HepG2 (cell line): ENCODE results near the gene ALG14. TPM values are rescaled to one million over a fixed set of nuclear protein-coding genes. Genes with fewer than 3 reads are reported as not detected.
A peak's percentile ranks its signal among the peaks of the same experiment; 100 is the strongest.

Experiments
- ATAC-seq: fragments of 200-7000 bp; cut with Tn5 transposase; 3 replicates; pipeline ENCODE4 v1.9.1; 2020; ENCODE audit warnings: mild to moderate bottlenecking, moderate library complexity
- BruUV-seq: library from RNA; stranded (reverse); fragments of 400-500 nt; replicated peaks from 2 replicates; lab custom pipeline; 2021; lab: Mats Ljungman, UMichigan
- CTCF ChIA-PET: fragments of 300-600 bp; formaldehyde crosslinking; extraction: SDS; loops from one replicate; lab custom pipeline; 2021; ENCODE audit warnings: low total read pairs, inconsistent platforms, low intra/inter-chr PET ratio; lab: Yijun Ruan, JAX
- POLR2A ChIA-PET: fragments of 350-600 bp; sonication (Branson Sonifier 250); formaldehyde crosslinking; loops from one replicate; lab custom pipeline; 2020; ENCODE audit warnings: antibody characterized with exemption, inconsistent platforms; lab: Yijun Ruan, JAX
- DNase-seq: peaks from one replicate; pipeline ENCODE4 v3.0.0-alpha.2; 2015; ENCODE audit warnings: low spot score
- FAIRE-seq: peaks from 3 replicates; lab custom pipeline; 2011; peaks lifted over from hg19 to GRCh38; lab: Jason Lieb, UNC
- H2AFZ ChIP-seq: one replicate; pipeline ENCODE4 v1.6.1; 2011; ENCODE audit warnings: low read length, inconsistent platforms
- H3K27ac ChIP-seq: fragments of 300-600 bp; 3 replicates; pipeline ENCODE4 v1.8.0; 2011; ENCODE audit warnings: mixed run types, mild to moderate bottlenecking, mixed read lengths, low read length, inconsistent platforms; ENCODE audit not compliant: insufficient read depth; ENCODE audit errors: extremely low read length
- H3K27me3 ChIP-seq, 2 experiments: fragments of 200-600 bp in 1 of 2; 2 replicates in 1 of 2; 3 replicates in 1 of 2; pipeline versions ENCODE4 v1.6.0 to v1.8.0; 2011; ENCODE audit warnings: low read length in 2 of 2, mild to moderate bottlenecking in 2 of 2, moderate library complexity in 2 of 2, inconsistent platforms in 1 of 2; ENCODE audit not compliant: insufficient read depth in 2 of 2, control insufficient read depth in 1 of 2
- H3K36me3 ChIP-seq, 2 experiments: fragments of 200-600 bp in 1 of 2; replicated peaks in 1 of 2; 2 replicates in 1 of 2; 3 replicates in 1 of 2; pipeline versions ENCODE4 v1.5.1 to v1.8.0; 2011; ENCODE audit warnings: low read length in 2 of 2, inconsistent platforms in 1 of 2; ENCODE audit not compliant: insufficient read depth in 2 of 2, control insufficient read depth in 1 of 2
- H3K4me1 ChIP-seq: 2 replicates; pipeline ENCODE4 v1.5.1; 2012; ENCODE audit warnings: low read length, inconsistent platforms; ENCODE audit not compliant: insufficient read depth
- H3K4me2 ChIP-seq: 2 replicates; pipeline ENCODE4 v1.6.0; 2011; ENCODE audit warnings: low read depth, low read length, inconsistent platforms
- H3K4me3 ChIP-seq, 3 experiments: fragments of 200-600 bp in 1 of 3; sonication (generic), shearing (Covaris generic) in 1 of 3; replicated peaks in 1 of 3; 2 replicates each; pipeline ENCODE4 v1.5.1; 2011 to 2016; ENCODE audit warnings: low read length in 3 of 3, inconsistent platforms in 2 of 3, low read depth in 2 of 3, mild to moderate bottlenecking in 2 of 3, control low read depth in 1 of 3, mixed read lengths in 1 of 3; ENCODE audit not compliant: insufficient read depth in 1 of 3
- H3K79me2 ChIP-seq: one replicate; pipeline ENCODE4 v1.6.1; 2011; ENCODE audit warnings: low read length, inconsistent platforms; ENCODE audit not compliant: insufficient read depth
- H3K9ac ChIP-seq: 2 replicates; pipeline ENCODE4 v1.6.0; 2011; ENCODE audit warnings: mild to moderate bottlenecking, low read depth, low read length, inconsistent platforms; ENCODE audit not compliant: insufficient read depth
- H3K9me3 ChIP-seq: 2 replicates; pipeline ENCODE4 v1.5.1; 2012; ENCODE audit warnings: mild to moderate bottlenecking, low read length
- H4K20me1 ChIP-seq: 2 replicates; pipeline ENCODE4 v1.6.0; 2011; ENCODE audit warnings: inconsistent platforms, mild to moderate bottlenecking, low read length, moderate library complexity; ENCODE audit not compliant: insufficient read depth
- HNRNPL ChIP-seq: fragments of 200-400 bp; formaldehyde crosslinking; IDR thresholded peaks from 2 replicates; pipeline ENCODE4 v1.6.1; 2017; ENCODE audit warnings: mild to moderate bottlenecking, low read depth, low read length
- KAT7 ChIP-seq: IDR thresholded peaks from 2 replicates; pipeline ENCODE4 v1.6.1; 2018; ENCODE audit warnings: borderline replicate concordance, missing compliant biosample characterization
- MAX ChIP-seq: IDR thresholded peaks from 2 replicates; pipeline ENCODE4 v1.6.1; 2012; ENCODE audit warnings: inconsistent platforms
- NONO ChIP-seq, 2 experiments: fragments of 450-650 bp in 1 of 2; sonication (generic) in 1 of 2; formaldehyde crosslinking in 1 of 2; IDR thresholded peaks in 1 of 2; conservative IDR thresholded peaks in 1 of 2; 2 replicates each; pipeline versions ENCODE4 v1.6.1 to v1.8.0; 2017 to 2022; ENCODE audit warnings: mild to moderate bottlenecking in 1 of 2, missing genetic modification reagents in 1 of 2, moderate library complexity in 1 of 2
- NR2F6 ChIP-seq, 2 experiments: IDR thresholded peaks; 2 replicates each; pipeline ENCODE4 v1.6.1; 2016; ENCODE audit warnings: antibody characterized with exemption in 1 of 2, mild to moderate bottlenecking in 1 of 2
- NR3C1 ChIP-seq: sonication (generic); formaldehyde crosslinking; IDR thresholded peaks from 2 replicates; pipeline ENCODE4 v1.4.0; 2020; ENCODE audit warnings: missing genetic modification reagents
- SAP130 ChIP-seq: IDR thresholded peaks from 2 replicates; pipeline ENCODE4 v1.6.1; 2016; ENCODE audit warnings: low read depth
- SP2 ChIP-seq: sonication (generic); formaldehyde crosslinking; IDR thresholded peaks from 2 replicates; pipeline ENCODE4 v1.5.1; 2020; ENCODE audit warnings: mild to moderate bottlenecking, missing genetic modification reagents
- TEAD2 ChIP-seq: sonication (generic); formaldehyde crosslinking; IDR thresholded peaks from 2 replicates; pipeline ENCODE4 v1.9.0; 2021; ENCODE audit warnings: missing genetic modification reagents
- ZBTB38 ChIP-seq: sonication (generic); formaldehyde crosslinking; IDR thresholded peaks from 2 replicates; pipeline ENCODE4 v1.5.1; 2020; ENCODE audit warnings: mild to moderate bottlenecking, missing genetic modification reagents
- ZFX ChIP-seq: sonication (generic); formaldehyde crosslinking; IDR thresholded peaks from 2 replicates; pipeline ENCODE4 v1.4.0; 2020; ENCODE audit warnings: mild to moderate bottlenecking, low read depth, missing genetic modification reagents, moderate library complexity
- ZNF136 ChIP-seq: sonication (generic); formaldehyde crosslinking; IDR thresholded peaks from 2 replicates; pipeline ENCODE4 v1.8.1; 2022; ENCODE audit warnings: low read depth, mild to moderate bottlenecking, moderate library complexity, missing genetic modification reagents
- ZNF260 ChIP-seq: sonication (generic); formaldehyde crosslinking; IDR thresholded peaks from 2 replicates; pipeline ENCODE4 v1.4.0; 2020; ENCODE audit warnings: missing genetic modification reagents, low read depth, mild to moderate bottlenecking, borderline replicate concordance
- ZNF263 ChIP-seq: sonication (generic); formaldehyde crosslinking; IDR thresholded peaks from 2 replicates; pipeline ENCODE4 v1.4.0; 2020; ENCODE audit warnings: missing genetic modification reagents
- ZNF598 ChIP-seq: sonication (generic); formaldehyde crosslinking; IDR thresholded peaks from 2 replicates; pipeline ENCODE4 v1.5.1; 2020; ENCODE audit warnings: mild to moderate bottlenecking, missing genetic modification reagents, borderline replicate concordance
- ZNF816 ChIP-seq: sonication (generic); formaldehyde crosslinking; IDR thresholded peaks from 2 replicates; pipeline ENCODE4 v1.8.0; 2022; ENCODE audit warnings: missing genetic modification reagents, mild to moderate bottlenecking, borderline replicate concordance
- WGBS: methylation state at CpG from one replicate; pipeline ENCODE4 v1.1.6; 2017; ENCODE audit warnings: low lambda C conversion rate; 5-methylcytosine and 5-hydroxymethylcytosine counted together
- in situ Hi-C: cut with HindIII; loops from 2 replicates; pipeline ENCODE4 v1.10.0; 2017; ENCODE audit warnings: low pct_unique_long_range_greater_than_20kb; ENCODE audit not compliant: extremely low pct_ligation_motif_present
- intact Hi-C: fragments of 100-400 bp; cut with micrococcal nuclease; formaldehyde crosslinking; loops from one replicate; pipeline ENCODE4 v1.10.0; 2022; ENCODE audit not compliant: unreplicated experiment
- polyA plus RNA-seq, 8 experiments: library from polyadenylated mRNA; depleted of rRNA in 3 of 8; stranded (reverse) in 7 of 8; unstranded in 1 of 8; fragments of >200 nt; fragmentation: Illumina TruSeq in 4 of 8; extraction: Trizol in 4 of 8; gene quantifications; 2 replicates each; pipeline versions ENCODE4 v1.2.1 to v1.2.3, GENCODE V29; 2011 to 2016; ENCODE audit warnings: low read depth in 4 of 8, missing spikeins in 1 of 8, mixed read lengths in 1 of 8; ENCODE audit not compliant: insufficient read depth in 1 of 8
- total RNA-seq, 5 experiments: library from RNA; depleted of rRNA; stranded (reverse); fragments of >200 nt; fragmentation: Illumina TruSeq; extraction: Trizol; gene quantifications; 2 replicates each; pipeline ENCODE4 v1.2.3, GENCODE V29; 2016; ENCODE audit warnings: low read depth in 1 of 5
- TF ChIP-seq, protein P1 (sequence below): sonication (generic); formaldehyde crosslinking; conservative IDR thresholded peaks from 2 replicates; pipeline ENCODE4 v1.4.0; 2020; ENCODE audit warnings: missing genetic modification reagents
- TF ChIP-seq, protein P2 (sequence below): fragments of 450-650 bp; IDR thresholded peaks from 2 replicates; pipeline ENCODE4 v1.6.1; 2017

Gene ALG14
- total and polyA plus RNA-seq, 2 of the 13 experiments (the other 11 are each of a cell fraction or from before 2014, with no cell fraction given), result 4.5 to 12.7 TPM

GRCh38 chr1:94929351-94930217, 143.2 kb downstream of the ALG14 start:
- DNase-seq (no peak), ATAC-seq (no peak), FAIRE-seq (peak; percentile 42)
- Histone ChIP-seq H2AFZ (no peak overlapping the region), H3K27me3 (no peaks in the 10 kb centered on the region; a peak in 1 of 5 replicates), H3K36me3 (peaks cover 0 to 6% of the 10 kb centered on the region in 2 experiments; a peak in 1 of 5 replicates), H3K79me2 (peaks cover 61% of the 10 kb centered on the region), H3K9ac (peak overlapping the region; percentile 78), H3K4me2 (peak overlapping the region; percentile 94), H3K4me1 (peaks cover 38% of the 10 kb centered on the region), H3K4me3 (peak overlapping the region; percentile 71 to 81 (median 81)), H4K20me1 (peaks cover 9% of the 10 kb centered on the region), H3K9me3 (no peaks in the 10 kb centered on the region), H3K27ac (peak overlapping the region; percentile 21)
- POLR2A ChIA-PET, result interaction anchor here (2.9 kb wide), 1 partner anchor 32 kb away, joined by 15 read pairs; no protein-coding TSS in a partner anchor
- BruUV-seq, result no TSS peak
- in situ Hi-C loops (no loop called here), intact Hi-C loops (loop anchor here (5.0 kb wide), 1 partner anchor 303 kb away; the partner anchor contains the start of gene RWDD3)
- WGBS, result 66% methylated on average over 11 of the region's 11 CpGs
- CTCF ChIA-PET, result no interaction called here
- TF ChIP-seq KAT7, result no peak
- peak; percentile 47; the same call in 1 of the 2 replicates for TF ChIP-seq ZNF598
- peak; percentile 27 for TF ChIP-seq SAP130 (CRISPR knock-in tag)
- TF ChIP-seq, protein P1, sequence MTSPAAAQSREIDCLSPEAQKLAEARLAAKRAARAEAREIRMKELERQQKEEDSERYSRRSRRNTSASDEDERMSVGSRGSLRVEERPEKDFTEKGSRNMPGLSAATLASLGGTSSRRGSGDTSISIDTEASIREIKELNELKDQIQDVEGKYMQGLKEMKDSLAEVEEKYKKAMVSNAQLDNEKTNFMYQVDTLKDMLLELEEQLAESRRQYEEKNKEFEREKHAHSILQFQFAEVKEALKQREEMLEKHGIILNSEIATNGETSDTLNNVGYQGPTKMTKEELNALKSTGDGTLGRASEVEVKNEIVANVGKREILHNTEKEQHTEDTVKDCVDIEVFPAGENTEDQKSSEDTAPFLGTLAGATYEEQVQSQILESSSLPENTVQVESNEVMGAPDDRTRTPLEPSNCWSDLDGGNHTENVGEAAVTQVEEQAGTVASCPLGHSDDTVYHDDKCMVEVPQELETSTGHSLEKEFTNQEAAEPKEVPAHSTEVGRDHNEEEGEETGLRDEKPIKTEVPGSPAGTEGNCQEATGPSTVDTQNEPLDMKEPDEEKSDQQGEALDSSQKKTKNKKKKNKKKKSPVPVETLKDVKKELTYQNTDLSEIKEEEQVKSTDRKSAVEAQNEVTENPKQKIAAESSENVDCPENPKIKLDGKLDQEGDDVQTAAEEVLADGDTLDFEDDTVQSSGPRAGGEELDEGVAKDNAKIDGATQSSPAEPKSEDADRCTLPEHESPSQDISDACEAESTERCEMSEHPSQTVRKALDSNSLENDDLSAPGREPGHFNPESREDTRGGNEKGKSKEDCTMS (CRISPR knock-in tag), result no peak
- TF ChIP-seq ZNF136 (CRISPR knock-in tag), result 0 out of 2 replicates have a peak, but pooled peaks have one; percentile 43
- TF ChIP-seq SP2 (CRISPR knock-in tag), result no peak
- no peak for TF ChIP-seq NR3C1 (CRISPR knock-in tag)
- peak; percentile 57; the same call in 1 of the 2 replicates for TF ChIP-seq ZNF816 (CRISPR knock-in tag)
- TF ChIP-seq ZNF263 (CRISPR knock-in tag), result no peak
- no peak for TF ChIP-seq ZNF260 (CRISPR knock-in tag)
- no peak for TF ChIP-seq NR2F6 (IDR thresholded peaks at IDR 0.05)
- TF ChIP-seq NR2F6 (CRISPR knock-in tag; IDR thresholded peaks at IDR 0.05), result peak; percentile 20; the same call in 1 of the 2 replicates
- peak; percentile 89 for TF ChIP-seq ZBTB38
- TF ChIP-seq TEAD2 (CRISPR knock-in tag), result no peak
- no peak for TF ChIP-seq NONO (IDR thresholded peaks at IDR 0.05)
- TF ChIP-seq NONO (CRISPR knock-in tag; conservative IDR thresholded peaks at IDR 0.05), result no peak
- TF ChIP-seq, protein P2, sequence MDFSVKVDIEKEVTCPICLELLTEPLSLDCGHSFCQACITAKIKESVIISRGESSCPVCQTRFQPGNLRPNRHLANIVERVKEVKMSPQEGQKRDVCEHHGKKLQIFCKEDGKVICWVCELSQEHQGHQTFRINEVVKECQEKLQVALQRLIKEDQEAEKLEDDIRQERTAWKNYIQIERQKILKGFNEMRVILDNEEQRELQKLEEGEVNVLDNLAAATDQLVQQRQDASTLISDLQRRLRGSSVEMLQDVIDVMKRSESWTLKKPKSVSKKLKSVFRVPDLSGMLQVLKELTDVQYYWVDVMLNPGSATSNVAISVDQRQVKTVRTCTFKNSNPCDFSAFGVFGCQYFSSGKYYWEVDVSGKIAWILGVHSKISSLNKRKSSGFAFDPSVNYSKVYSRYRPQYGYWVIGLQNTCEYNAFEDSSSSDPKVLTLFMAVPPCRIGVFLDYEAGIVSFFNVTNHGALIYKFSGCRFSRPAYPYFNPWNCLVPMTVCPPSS, result no peak
- peak; percentile 57 for TF ChIP-seq MAX
- no peak for TF ChIP-seq HNRNPL
- TF ChIP-seq ZFX (CRISPR knock-in tag), result 0 out of 2 replicates have a peak, but pooled peaks have one; percentile 12
